Left lung (tissue), 10 donors: ENCODE results near the gene BAZ1A. TPM values are rescaled to one million over a fixed set of nuclear protein-coding genes. Genes with fewer than 3 reads are reported as not detected.
A peak's percentile ranks its signal among the peaks of the same experiment; 100 is the strongest.

Source experiments
- ATAC-seq: fragments of 200-7000 bp; cut with Tn5 transposase; one replicate; pipeline ENCODE4 v1.9.1; 2020; ENCODE audit warnings: moderate library complexity
- DNase-seq, 4 donors: peaks; one replicate each; pipeline ENCODE4 v3.0.0-alpha.2; 2013 to 2020
- H3K27ac ChIP-seq, 2 donors: fragments of 200-600 bp; sonication (generic) in 1 of 2; one replicate each; pipeline versions ENCODE4 v1.5.0 to v1.8.0; 2020 to 2021
- H3K27me3 ChIP-seq, 2 donors: fragments of 200-600 bp; sonication (generic) in 1 of 2; one replicate each; pipeline versions ENCODE4 v1.5.0 to v1.8.0; 2020 to 2021
- H3K36me3 ChIP-seq, 2 donors: fragments of 200-600 bp; sonication (generic) in 1 of 2; one replicate each; pipeline versions ENCODE4 v1.5.0 to v1.8.0; 2020 to 2021
- H3K4me1 ChIP-seq, 2 donors: fragments of 200-600 bp; one replicate each; pipeline ENCODE4 v1.8.0; 2021
- H3K4me3 ChIP-seq, 2 donors: fragments of 200-600 bp; sonication (generic) in 1 of 2; one replicate each; pipeline versions ENCODE4 v1.5.0 to v1.8.0; 2020 to 2021; ENCODE audit warnings: mild to moderate bottlenecking in 1 of 2
- H3K9me3 ChIP-seq, 2 donors: fragments of 200-600 bp; sonication (generic) in 1 of 2; one replicate each; pipeline versions ENCODE4 v1.5.0 to v1.8.0; 2020 to 2021
- CTCF ChIP-seq, 2 donors: fragments of 200-600 bp; sonication (generic) in 1 of 2; IDR thresholded peaks; one replicate each; pipeline versions ENCODE4 v1.5.0 to v1.8.0; 2021; ENCODE audit warnings: antibody characterized with exemption in 2 of 2
- intact Hi-C, 2 donors: fragments of 100-400 bp; cut with DNase I; formaldehyde crosslinking; loops; one replicate each; pipeline versions ENCODE4 v1.11.2 to v1.14.2; 2022
- polyA plus RNA-seq, 6 donors: library from polyadenylated mRNA; unstranded; fragments of 120-200 nt; gene quantifications; one replicate each; pipeline ENCODE4 v1.2.1, GENCODE V29; 2013; ENCODE audit not compliant: insufficient read length in 6 of 6
- total RNA-seq, 2 donors: library from RNA; stranded (reverse); fragmentation: NEBNext Ultra II Directional; extraction: Animal tissue kit (Norgen Biotek cat#: 25700); gene quantifications; one replicate each; pipeline ENCODE4 v1.2.1, GENCODE V29; 2021
- donor health status: DM: no; HTN: yes; CAD: no.
- donor health status: DM: no; HTN: no; CAD: no.

Gene BAZ1A
- total and polyA plus RNA-seq, 8 donors = 30.4 to 50.4 (median 33.9) TPM

GRCh38 chr14:34872822-34873588 is 2.2 kb downstream of the BAZ1A start:
- ATAC-seq (peak; percentile 33), DNase-seq (peak in 2 of 4 donors; percentile 46 to 56)
- H3K27ac ChIP-seq = peak overlapping the region; percentile 99 to 100
- H3K4me3 ChIP-seq = peak overlapping the region; percentile 84 to 93
- no peaks in the 10 kb centered on the region for H3K27me3 ChIP-seq
- peaks cover 4 to 40% of the 10 kb centered on the region in 2 donors for H3K4me1 ChIP-seq
- no peaks in the 10 kb centered on the region for H3K36me3 ChIP-seq
- intact Hi-C loops = no loop called here
- TF ChIP-seq CTCF (IDR thresholded peaks at IDR 0.05) = no peak
- H3K9me3 ChIP-seq = no peaks in the 10 kb centered on the region

GRCh38 chr14:34867199-34867598 is 8.0 kb downstream of the BAZ1A start:
- Histone ChIP-seq H3K9me3 (no peaks in the 10 kb centered on the region), H3K4me3 (no peak overlapping the region), H3K36me3 (peaks cover 0 to 6% of the 10 kb centered on the region in 2 donors), H3K4me1 (peaks cover under 1 to 37% of the 10 kb centered on the region in 2 donors), H3K27me3 (no peaks in the 10 kb centered on the region), H3K27ac (no peak overlapping the region)
- intact Hi-C loops = no loop called here
- ATAC-seq = no peak
- TF ChIP-seq CTCF (IDR thresholded peaks at IDR 0.05) = no peak
- no peak for DNase-seq

GRCh38 chr14:34865889-34866574 is 9.1 kb downstream of the BAZ1A start:
- Histone ChIP-seq H3K9me3 (no peaks in the 10 kb centered on the region), H3K27ac (no peak overlapping the region), H3K4me3 (no peak overlapping the region), H3K36me3 (peaks cover 0 to 15% of the 10 kb centered on the region in 2 donors), H3K27me3 (no peaks in the 10 kb centered on the region), H3K4me1 (peaks cover 0 to 37% of the 10 kb centered on the region in 2 donors)
- no peak for DNase-seq
- no peak for ATAC-seq
- TF ChIP-seq CTCF (IDR thresholded peaks at IDR 0.05) = no peak
- intact Hi-C loops = no loop called here

GRCh38 chr14:34863844-34864243 is 11.3 kb downstream of the BAZ1A start:
- Histone ChIP-seq H3K27me3 (no peaks in the 10 kb centered on the region), H3K27ac (no peak overlapping the region), H3K4me3 (no peak overlapping the region), H3K4me1 (peaks cover 0 to 27% of the 10 kb centered on the region in 2 donors), H3K9me3 (no peaks in the 10 kb centered on the region), H3K36me3 (peaks cover 0 to 33% of the 10 kb centered on the region in 2 donors)
- intact Hi-C loops = no loop called here
- DNase-seq = no peak
- no peak for ATAC-seq
- no peak for TF ChIP-seq CTCF (IDR thresholded peaks at IDR 0.05)

- H3K27ac ChIP-seq = no peak overlapping the region
- no peak for ATAC-seq
- DNase-seq = no peak
- intact Hi-C loops = no loop called here
- H3K4me3 ChIP-seq = no peak overlapping the region
- peaks cover 0 to 48% of the 10 kb centered on the region in 2 donors for H3K36me3 ChIP-seq
- no peaks in the 10 kb centered on the region for H3K9me3 ChIP-seq
- TF ChIP-seq CTCF (IDR thresholded peaks at IDR 0.05) = no peak
- H3K4me1 ChIP-seq = peaks cover 0 to 37% of the 10 kb centered on the region in 2 donors
- no peaks in the 10 kb centered on the region for H3K27me3 ChIP-seq
Observed at GRCh38 chr14:34858765-34859164, 16.4 kb downstream of the BAZ1A start.
